Mucosa of gallbladder (tissue), 1 donor: ENCODE data around the gene NEUROD4. TPM values are rescaled to one million over a fixed set of nuclear protein-coding genes. Genes with fewer than 3 reads are reported as not detected.

Experiments used
- DNase-seq: peaks from one replicate; pipeline ENCODE4 v3.0.0-alpha.2; 2020; ENCODE audit warnings: low spot score
- total RNA-seq: library from RNA; stranded (reverse); gene quantifications from one replicate; pipeline ENCODE4 v1.2.1, GENCODE V29; 2021
- donor health status: DM: no; HTN: no; CAD: no.

Gene NEUROD4
- total RNA-seq, 1 donor from 2014 or later: not detected

DNA sequence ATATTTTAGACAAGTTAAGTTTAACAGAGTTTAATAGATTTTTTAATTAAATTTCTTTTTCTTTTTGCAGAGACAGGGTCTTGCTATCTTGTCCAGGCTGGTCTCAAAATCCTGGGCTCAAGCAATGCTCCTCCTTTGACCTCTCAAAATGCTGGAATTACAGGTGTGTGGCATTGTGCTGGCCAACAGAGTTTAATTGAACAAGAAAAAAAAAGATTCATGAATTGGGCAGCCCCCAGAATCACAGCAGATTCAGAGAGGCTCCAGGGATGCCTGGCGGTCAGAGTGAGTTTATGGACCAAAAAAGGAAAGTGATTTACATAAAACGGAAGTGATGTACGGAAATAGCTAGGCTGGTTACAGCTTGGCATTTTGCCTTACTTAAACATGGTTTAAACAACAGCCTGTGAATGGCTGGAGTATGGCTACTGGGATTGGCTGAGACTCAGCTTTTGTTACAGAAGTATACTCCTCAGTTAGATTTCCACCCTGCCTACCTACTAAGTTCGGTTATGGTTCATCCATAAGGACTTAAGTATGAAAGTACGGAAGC, 20.7 kb upstream of the NEUROD4 start:
- no peak for DNase-seq

- no peak for DNase-seq
Observed at GRCh38 chr12:55001198-55001868, 18.4 kb upstream of the NEUROD4 start.

DNA sequence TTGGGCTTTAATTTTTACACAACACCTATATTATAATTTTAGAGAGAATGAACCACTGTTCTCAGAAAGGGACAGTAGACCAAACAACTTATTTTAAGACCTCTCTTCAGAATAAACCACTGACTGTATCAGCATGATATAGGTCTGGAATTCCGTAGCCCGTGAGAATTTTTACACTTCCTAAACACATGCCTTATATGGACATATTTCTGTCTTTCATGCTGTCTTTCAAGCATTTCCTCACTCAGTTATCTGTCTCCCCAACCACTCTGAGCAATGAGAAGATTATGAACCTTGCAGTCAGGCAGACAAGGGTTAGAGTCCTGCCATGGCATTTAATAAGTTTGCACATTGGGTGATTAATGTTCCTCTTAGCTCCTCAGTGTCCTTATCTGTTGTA, 17.4 kb upstream of the NEUROD4 start:
- DNase-seq: no peak

DNA sequence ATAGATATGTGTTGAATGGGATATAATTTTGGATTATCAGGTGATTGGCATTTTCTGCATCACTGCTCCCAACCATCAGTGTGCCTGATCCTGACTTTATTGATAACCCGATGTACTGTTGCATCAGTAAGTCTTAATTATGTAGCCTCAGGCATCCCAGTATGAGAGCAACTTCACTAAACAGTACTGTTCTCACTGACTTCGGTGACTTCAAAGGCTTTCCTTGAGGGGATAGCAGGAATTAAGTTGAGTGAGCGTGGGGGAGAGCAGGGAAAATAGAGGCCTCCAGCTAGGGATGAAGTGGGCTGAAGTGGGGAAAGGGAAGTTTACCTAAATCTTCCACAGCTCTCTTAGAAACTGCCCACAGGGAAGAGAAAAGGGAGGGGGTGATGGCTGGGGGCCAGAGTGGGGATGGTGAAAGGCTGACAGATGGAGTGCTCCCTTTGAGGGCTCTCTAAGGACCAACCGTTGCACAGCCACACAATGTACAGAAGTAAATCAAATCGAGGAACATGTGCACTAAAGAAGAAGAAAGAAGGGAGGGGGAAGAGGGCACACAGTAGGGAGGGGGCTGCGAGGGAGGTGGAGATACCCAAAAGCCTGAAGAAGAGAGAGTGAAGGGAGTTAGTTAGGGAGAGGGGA, 10.7 kb upstream of the NEUROD4 start:
- no peak for DNase-seq

DNA sequence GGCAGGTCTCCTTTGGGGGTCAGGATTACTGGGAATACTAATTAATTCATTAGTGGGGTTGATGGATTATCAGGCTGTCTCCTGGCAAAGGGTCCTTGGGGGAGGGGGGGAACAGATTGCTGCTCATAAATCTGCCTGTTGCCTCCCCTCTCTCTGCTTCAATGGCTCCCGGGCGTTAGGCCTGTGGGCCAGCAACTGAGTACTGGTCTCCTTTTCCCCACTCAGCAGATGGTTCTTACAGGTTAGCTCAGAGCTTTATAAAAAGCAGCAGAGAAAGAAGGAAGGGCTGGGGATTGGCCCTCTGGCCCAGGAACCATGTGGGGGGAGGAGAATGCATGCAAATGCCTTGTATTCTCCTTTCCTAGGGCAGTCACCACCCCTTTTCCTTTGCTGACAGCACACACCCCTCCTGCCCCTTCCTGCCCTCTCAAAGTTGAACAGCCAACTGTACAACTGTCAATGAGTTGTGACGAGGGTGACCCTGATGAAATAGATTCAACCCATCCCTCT, 2.3 kb upstream of the NEUROD4 start:
- no peak for DNase-seq

- DNase-seq: no peak
Observed at GRCh38 chr12:55024575-55024974, 4.8 kb downstream of the NEUROD4 start.

DNA sequence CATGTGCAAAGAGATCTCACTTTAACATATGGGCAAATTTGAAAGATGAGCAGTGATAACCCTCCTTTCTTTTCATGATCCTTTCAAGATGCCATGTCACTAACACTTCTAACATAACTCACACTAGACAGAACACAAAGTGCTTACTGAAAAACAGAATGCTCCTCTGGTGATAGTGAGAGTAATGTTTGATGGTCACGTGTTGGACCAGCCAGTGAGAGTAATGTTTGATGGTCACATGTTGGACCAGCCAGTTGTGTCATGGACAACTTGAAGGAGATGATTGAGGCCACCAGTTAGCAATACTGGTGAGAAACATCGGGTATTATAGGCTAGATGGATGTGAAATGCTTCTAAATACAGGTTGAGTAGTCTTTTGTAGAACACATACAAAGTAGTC, 5.7 kb downstream of the NEUROD4 start:
- no peak for DNase-seq

GRCh38 chr12:55034218-55034617, 14.4 kb downstream of the NEUROD4 start:
- no peak for DNase-seq

GRCh38 chr12:55036326-55037115, 16.7 kb downstream of the NEUROD4 start:
- no peak for DNase-seq

DNA sequence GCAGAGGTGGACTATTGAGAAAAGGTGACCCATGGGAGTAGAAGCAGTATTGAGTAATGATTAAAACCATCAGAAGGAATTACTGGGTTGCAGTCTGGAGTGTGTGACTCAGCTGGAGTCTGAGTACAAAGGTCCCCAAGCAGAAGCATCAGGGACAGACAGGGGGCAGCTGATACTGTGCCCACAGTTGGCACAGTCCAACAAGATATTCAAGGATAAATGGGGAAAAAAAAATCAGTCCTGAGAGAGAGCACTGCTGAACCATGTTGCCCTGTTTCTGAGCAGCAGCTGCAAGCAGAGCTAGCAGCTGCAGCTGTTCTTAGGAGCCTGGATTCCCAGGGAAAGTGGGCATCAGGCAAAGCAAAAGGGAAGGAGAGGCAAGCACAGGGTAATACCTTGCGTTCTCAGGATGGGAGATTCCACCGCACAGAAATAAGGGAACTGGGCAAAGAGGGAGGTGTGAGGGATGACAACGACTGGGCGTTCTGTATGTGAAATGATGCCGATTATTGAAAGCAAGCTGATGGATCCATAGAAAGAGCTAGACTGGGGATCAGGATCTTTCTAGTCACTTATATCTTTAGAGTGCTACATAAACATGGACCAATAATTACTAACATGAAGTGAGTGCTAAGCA, 17.7 kb downstream of the NEUROD4 start:
- DNase-seq: no peak

DNA sequence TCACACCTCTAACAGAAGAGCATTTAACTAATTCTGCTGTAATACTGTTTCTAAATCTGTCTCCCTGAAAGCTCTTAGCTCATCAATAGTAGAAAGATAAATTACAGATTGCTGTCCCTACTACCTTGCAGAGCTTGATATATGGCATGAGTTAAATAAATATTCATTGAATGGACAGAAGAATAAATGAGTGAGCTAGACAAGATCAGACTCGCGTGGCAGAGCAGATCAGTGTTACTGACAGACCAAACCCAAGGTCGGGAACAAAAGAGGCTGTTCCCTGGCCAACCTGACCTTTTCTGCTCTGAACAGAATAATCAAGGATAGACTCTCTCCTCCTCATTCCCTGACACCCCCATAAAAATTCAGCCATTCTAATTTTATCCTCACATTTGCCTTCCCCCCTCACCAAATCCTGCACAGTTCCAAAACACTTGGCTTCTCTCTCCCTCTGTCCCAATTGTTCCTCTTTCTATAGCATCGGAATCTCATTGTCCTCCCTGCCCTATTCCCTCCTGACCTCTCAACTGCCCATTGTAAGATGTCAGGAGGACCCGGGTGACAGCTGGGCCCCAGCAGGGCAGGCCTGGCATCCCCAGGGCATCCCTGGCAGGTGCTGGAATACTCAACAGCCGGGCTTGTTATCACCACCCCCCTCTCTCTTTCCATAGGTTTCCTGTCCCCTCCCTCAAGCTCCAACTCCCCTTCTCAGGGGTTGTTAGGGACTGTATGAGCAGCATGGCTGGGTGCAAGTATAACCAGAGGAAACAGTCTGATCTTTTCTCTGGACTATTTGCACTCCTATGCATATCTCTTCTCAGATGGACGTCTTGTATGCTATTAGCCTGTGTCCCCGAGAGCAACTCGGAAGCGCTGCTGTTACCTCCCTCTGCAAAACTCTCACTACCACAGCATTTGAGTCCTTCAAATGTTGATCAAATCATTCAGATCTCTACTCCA, 19.9 kb downstream of the NEUROD4 start:
- DNase-seq: no peak

DNA sequence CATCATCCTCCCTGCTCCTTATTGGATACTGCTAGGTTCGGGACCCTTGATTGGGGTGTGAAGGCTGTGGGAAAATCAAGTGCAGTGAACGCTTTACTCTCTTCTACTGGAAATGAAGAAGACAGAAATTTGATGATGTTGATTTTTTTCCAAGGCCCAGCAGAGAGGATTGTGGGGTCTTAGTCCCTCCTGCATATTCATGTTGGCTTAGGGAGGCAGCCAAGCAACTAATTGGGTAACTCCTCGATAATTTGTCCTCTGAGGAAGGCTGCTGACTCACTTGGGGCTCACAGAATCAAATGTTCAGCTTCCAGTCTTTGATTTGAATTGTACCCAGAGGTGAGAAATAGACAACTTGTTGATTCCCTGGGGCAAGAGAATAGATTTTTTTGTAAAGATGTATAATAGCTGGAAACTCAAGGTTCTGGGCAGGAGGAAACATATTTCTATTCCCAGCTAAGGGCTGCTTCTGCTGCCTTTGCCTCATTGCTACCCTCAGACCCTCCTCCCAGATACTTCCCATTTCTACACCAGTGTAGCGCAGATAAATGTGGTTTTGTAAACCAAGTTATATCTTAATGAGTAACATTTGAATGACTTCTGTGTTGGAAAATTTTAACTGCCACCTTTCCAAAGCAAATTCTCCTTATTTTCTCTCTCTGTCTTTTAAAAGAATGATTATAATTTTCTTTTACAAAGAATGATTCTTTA, 21.7 kb downstream of the NEUROD4 start:
- no peak for DNase-seq

GRCh38 chr12:55043542-55043941, 23.8 kb downstream of the NEUROD4 start:
- DNase-seq: no peak

- DNase-seq: no peak
Observed at GRCh38 chr12:55044135-55044534, 24.4 kb downstream of the NEUROD4 start.

DNA sequence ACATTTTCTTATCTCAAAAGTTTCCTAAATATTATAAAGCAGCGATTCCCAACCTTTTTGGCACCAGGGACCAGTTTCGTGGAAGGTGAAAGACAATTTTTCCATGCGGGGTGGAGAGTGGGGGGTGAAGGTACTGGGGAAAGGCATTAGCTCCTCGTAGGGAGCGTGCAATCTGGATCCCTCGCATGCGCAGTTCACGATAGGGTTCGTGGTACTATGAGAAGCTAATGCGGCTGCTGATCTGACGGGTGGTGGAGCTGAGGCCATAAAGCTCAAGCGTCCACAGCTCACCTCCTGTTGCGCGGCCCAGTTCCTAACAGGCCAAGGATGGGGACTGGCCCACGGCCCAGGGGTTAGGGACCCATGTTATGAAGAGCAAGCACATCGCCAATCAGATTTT, 29.9 kb downstream of the NEUROD4 start:
- DNase-seq: no peak

- DNase-seq: no peak
Observed at GRCh38 chr12:55051197-55051947, 31.6 kb downstream of the NEUROD4 start.

- no peak for DNase-seq
Observed at GRCh38 chr12:55057481-55057880, 37.7 kb downstream of the NEUROD4 start.

DNA sequence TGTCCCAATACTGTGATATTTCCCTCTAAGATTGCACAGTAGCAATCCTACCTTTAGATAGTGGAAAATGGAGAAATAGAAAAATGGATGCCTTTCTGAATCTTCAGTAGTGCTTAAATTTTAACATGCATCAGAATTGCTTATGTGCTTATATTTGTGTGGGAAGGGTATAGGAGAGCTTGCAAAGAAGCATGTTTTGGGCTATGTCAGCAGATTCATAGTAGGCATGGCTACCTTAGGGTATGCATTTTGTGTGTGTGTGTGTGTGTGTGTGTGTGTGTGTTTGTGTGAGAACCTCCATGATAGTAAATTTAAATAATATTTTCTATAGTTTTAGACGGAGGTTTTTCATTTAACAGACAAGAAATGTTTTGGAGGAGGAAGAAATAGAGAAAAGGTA, 38.3 kb downstream of the NEUROD4 start:
- DNase-seq: no peak

GRCh38 chr12:55058776-55059175, 39.0 kb downstream of the NEUROD4 start:
- no peak for DNase-seq
